HEK293 (cell line): ENCODE measurements around the gene CCM2.

Experiments
- CTCF ChIP-seq: fragments of 450-650 bp; formaldehyde crosslinking; IDR thresholded peaks from 2 replicates; pipeline ENCODE4 v1.5.1; 2016; ENCODE audit warnings: missing biosample characterization, missing genetic modification characterization
- ZBTB11 ChIP-seq: fragments of 450-650 bp; formaldehyde crosslinking; conservative IDR thresholded peaks from 2 replicates; pipeline ENCODE4 v1.5.1; 2016; ENCODE audit warnings: low read depth, missing biosample characterization, missing genetic modification characterization
- ZNF23 ChIP-seq: fragments of 450-650 bp; formaldehyde crosslinking; IDR thresholded peaks from 2 replicates; pipeline ENCODE4 v1.5.1; 2016; ENCODE audit warnings: missing biosample characterization, missing genetic modification characterization, borderline replicate concordance
- ZNF324 ChIP-seq: fragments of 450-650 bp; formaldehyde crosslinking; IDR thresholded peaks from 2 replicates; pipeline ENCODE4 v1.5.1; 2016; ENCODE audit warnings: missing biosample characterization, missing genetic modification characterization
- ZNF600 ChIP-seq: fragments of 450-650 bp; formaldehyde crosslinking; IDR thresholded peaks from 2 replicates; pipeline ENCODE4 v1.5.1; 2016; ENCODE audit warnings: missing biosample characterization, missing genetic modification characterization
- ZNF610 ChIP-seq: fragments of 450-650 bp; formaldehyde crosslinking; IDR thresholded peaks from 2 replicates; pipeline ENCODE4 v1.5.1; 2016; ENCODE audit warnings: missing biosample characterization, missing genetic modification characterization, borderline replicate concordance
- ZNF692 ChIP-seq: fragments of 450-650 bp; formaldehyde crosslinking; IDR thresholded peaks from 2 replicates; pipeline ENCODE4 v1.5.1; 2016; ENCODE audit warnings: missing biosample characterization, missing genetic modification characterization

GRCh38 chr7:45055594-45056219, 55.7 kb downstream of the CCM2 start:
- no peak for TF ChIP-seq ZNF610 (tag by site-specific recombination)
- no peak for TF ChIP-seq ZNF600 (tag by site-specific recombination)
- TF ChIP-seq ZNF324 = no peak
- no peak for TF ChIP-seq ZBTB11 (tag by site-specific recombination)
- no peak for TF ChIP-seq CTCF (tag by site-specific recombination)
- no peak for TF ChIP-seq ZNF692 (tag by site-specific recombination)
- TF ChIP-seq ZNF23 (tag by site-specific recombination) = no peak
